Large intestine (tissue), 12 donors: ENCODE results near the gene GOLGA8N. TPM values are rescaled to one million over a fixed set of nuclear protein-coding genes. Genes with fewer than 3 reads are reported as not detected.
"Not testable (repeated sequence)": the region's sequence is repeated elsewhere in the genome, so short reads cannot be mapped to it uniquely, and the experiment has no call there.

Experiments
- DNase-seq, 2 donors: peaks; one replicate each; pipeline versions ENCODE4 v3.0.0 to v3.0.0-alpha.2; 2013
- H3K27ac ChIP-seq: one replicate; pipeline ENCODE4 v1.5.1; 2013; ENCODE audit warnings: low read length
- H3K27me3 ChIP-seq: 2 replicates; pipeline ENCODE4 v1.6.1; 2013; ENCODE audit warnings: low read length; ENCODE audit not compliant: control insufficient read depth, insufficient read depth
- H3K36me3 ChIP-seq: 2 replicates; pipeline ENCODE4 v1.6.1; 2013; ENCODE audit warnings: low read length; ENCODE audit not compliant: control insufficient read depth, insufficient read depth
- H3K4me1 ChIP-seq: one replicate; pipeline ENCODE4 v1.6.1; 2013; ENCODE audit warnings: low read length; ENCODE audit not compliant: control insufficient read depth, insufficient read depth
- H3K4me3 ChIP-seq: one replicate; pipeline ENCODE4 v1.5.1; 2013; ENCODE audit warnings: low read length
- H3K9me3 ChIP-seq: one replicate; pipeline ENCODE4 v1.6.1; 2013; ENCODE audit warnings: mild to moderate bottlenecking, low read depth, low read length, moderate library complexity; ENCODE audit not compliant: control insufficient read depth
- WGBS: methylation state at CpG from one replicate; pipeline ENCODE4 v1.1.5; 2013; ENCODE audit warnings: low lambda C conversion rate; ENCODE audit not compliant: insufficient coverage; 5-methylcytosine and 5-hydroxymethylcytosine counted together
- long read RNA-seq, 11 donors: transcript quantifications; one replicate each; lab custom pipeline, GENCODE V29; 2026
- polyA plus RNA-seq: library from polyadenylated mRNA; unstranded; fragments of 120-200 nt; gene quantifications from one replicate; pipeline ENCODE4 v1.2.1, GENCODE V29; 2013

GOLGA8N gene
- 20.7 TPM for polyA plus RNA-seq
- long read RNA-seq, donor 1: 0 reads
- long read RNA-seq, donor 2: 0 reads
- long read RNA-seq, donor 3: 0 reads
- long read RNA-seq, donor 4: 0 reads
- long read RNA-seq, donor 5: 0 reads
- long read RNA-seq, donor 6: 0 reads
- long read RNA-seq, donor 7: 0 reads
- long read RNA-seq, donor 8, partial matches to known transcripts: 0 of 7 reads
- long read RNA-seq, donor 8, other reads (novel, unspliced or antisense): 7 of 7 reads
- long read RNA-seq, donor 9: 0 reads
- long read RNA-seq, donor 10: 0 reads
- long read RNA-seq, donor 11: 0 reads

GRCh38 chr15:32593151-32593550 is at the start of gene GOLGA8N:
GOLGA8N (plus strand) TSS chr15:32593456.
- DNase-seq, H3K9me3 ChIP-seq, H3K27me3 ChIP-seq, H3K4me1 ChIP-seq, H3K36me3 ChIP-seq, H3K4me3 ChIP-seq, H3K27ac ChIP-seq: not testable (repeated sequence)
- WGBS: no CpG with 5 or more reads among the region's 8 CpGs

DNA sequence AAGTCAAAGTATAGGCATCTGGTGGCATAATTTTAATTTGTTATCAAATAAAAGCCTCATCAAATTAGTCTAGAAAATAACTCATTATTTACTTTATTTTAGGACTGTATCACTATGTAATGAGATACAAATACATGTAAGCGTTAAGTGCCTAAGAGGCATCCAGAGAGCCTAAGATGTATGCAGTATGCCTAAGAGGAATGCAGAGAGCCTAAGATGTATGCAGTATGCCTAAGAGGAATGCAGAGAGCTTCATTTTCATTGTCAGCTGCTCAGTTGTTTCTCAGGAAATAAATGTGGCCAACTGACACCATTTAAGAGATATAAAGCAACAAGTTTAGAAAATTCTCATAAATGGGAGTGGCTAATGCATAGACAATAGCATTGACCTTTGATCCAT is 49.8 kb upstream of the GOLGA8N start:
- not testable (repeated sequence) for H3K27ac ChIP-seq, H3K27me3 ChIP-seq, DNase-seq, H3K4me1 ChIP-seq, H3K9me3 ChIP-seq, H3K36me3 ChIP-seq, H3K4me3 ChIP-seq
- no CpG with 5 or more reads among the region's 1 CpG for WGBS

DNA sequence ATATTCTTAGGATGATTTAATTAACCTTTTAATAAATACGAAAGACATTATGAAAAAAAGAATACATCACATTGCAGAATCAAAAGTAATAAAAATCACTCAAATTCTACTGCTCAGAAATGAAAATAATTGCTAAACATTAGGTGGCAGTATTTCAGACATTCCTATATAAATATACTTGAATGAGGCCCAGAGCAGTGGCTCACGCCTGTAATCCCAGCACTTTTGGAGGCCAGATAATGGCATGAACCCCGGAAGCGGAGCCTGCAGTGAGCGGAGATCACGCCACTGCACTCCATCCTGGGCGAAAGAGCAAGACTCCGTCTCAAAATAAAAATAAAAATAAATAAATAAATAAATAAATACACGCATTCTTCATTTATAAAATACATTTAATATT is 48.1 kb upstream of the GOLGA8N start:
- H3K4me3 ChIP-seq, DNase-seq: not testable (repeated sequence)
- WGBS: no CpG with 5 or more reads among the region's 9 CpGs

GRCh38 chr15:32554587-32554986 is 38.7 kb upstream of the GOLGA8N start:
- DNase-seq, H3K27me3 ChIP-seq, H3K4me3 ChIP-seq, H3K9me3 ChIP-seq, H3K4me1 ChIP-seq, H3K36me3 ChIP-seq, H3K27ac ChIP-seq: not testable (repeated sequence)

More for the DNA sequence above, 48.1 kb upstream of the GOLGA8N start:
- not testable (repeated sequence) for H3K4me1 ChIP-seq, H3K27me3 ChIP-seq, H3K27ac ChIP-seq, H3K9me3 ChIP-seq, H3K36me3 ChIP-seq

DNA sequence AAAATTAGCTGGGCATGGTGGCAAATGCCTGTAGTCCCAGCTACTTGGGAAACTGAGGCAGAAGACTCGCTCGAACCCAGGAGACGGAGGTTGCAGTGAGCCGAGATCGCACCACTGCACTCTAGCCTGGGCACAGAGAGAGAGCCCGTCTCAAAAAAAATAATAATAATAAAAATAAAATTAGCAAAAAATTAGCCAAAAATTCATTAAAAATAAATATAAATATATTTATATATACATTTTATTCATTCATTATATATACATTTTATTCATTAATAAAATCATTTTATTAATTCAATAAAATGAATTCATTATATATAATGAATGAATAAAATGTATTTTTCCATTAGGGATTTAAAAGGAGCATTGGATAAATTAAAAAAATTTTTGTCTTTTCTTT is 31.1 kb upstream of the GOLGA8N start:
- DNase-seq, H3K9me3 ChIP-seq, H3K27ac ChIP-seq, H3K27me3 ChIP-seq, H3K4me3 ChIP-seq, H3K4me1 ChIP-seq, H3K36me3 ChIP-seq: not testable (repeated sequence)
- 100% methylated on average over 1 of the region's 6 CpGs for WGBS

DNA sequence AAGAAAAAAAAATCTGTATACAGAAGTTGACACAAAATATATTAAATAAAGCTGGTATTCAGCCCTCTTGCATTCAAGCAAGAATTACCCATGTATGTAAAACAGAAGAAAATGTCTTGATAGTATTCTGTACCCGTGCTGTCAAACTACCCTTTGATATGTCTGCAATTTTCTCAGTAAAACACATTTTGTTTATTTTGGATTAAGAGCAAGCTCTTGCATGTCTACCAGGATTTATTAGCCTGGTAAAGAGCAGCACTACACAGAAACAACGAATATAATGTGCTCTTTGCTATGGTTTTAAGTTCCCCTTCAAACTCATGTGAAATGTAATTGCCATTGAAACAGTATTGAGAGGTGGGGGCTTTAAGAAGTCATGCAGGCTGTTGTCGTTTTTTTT is 24.3 kb upstream of the GOLGA8N start:
- not testable (repeated sequence) for H3K4me1 ChIP-seq, H3K27ac ChIP-seq, H3K9me3 ChIP-seq, DNase-seq, H3K27me3 ChIP-seq, H3K36me3 ChIP-seq, H3K4me3 ChIP-seq
- no CpG with 5 or more reads among the region's 3 CpGs for WGBS

- not testable (repeated sequence) for H3K9me3 ChIP-seq, H3K4me3 ChIP-seq, H3K27ac ChIP-seq, H3K27me3 ChIP-seq, H3K36me3 ChIP-seq, DNase-seq, H3K4me1 ChIP-seq
- WGBS: no CpG with 5 or more reads among the region's 4 CpGs
These were observed 14.8 kb upstream of the GOLGA8N start for GRCh38 chr15:32578482-32578881.

DNA sequence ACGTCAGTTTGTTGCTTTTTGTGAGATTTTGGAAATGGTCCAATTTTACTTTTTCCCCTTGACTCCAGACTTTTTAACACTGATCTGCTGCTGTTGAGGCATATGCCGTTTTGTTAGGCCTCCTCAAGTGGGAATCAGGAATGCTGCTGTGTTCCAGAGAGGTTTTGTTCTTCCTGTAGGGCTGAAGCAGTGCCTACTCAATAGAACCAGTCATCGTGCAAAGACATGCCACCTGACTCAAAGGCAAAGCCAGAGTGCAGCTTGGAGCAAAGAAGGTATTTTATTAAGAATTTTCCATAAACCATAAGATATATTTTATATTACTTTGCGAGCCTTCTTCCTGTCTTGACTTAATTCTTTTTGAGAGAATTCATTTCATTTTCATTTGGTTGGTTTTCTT is 7.4 kb upstream of the GOLGA8N start:
- not testable (repeated sequence) for DNase-seq, H3K27ac ChIP-seq, H3K27me3 ChIP-seq, H3K4me1 ChIP-seq, H3K4me3 ChIP-seq, H3K36me3 ChIP-seq, H3K9me3 ChIP-seq
- no CpG with 5 or more reads among the region's 4 CpGs for WGBS

DNA sequence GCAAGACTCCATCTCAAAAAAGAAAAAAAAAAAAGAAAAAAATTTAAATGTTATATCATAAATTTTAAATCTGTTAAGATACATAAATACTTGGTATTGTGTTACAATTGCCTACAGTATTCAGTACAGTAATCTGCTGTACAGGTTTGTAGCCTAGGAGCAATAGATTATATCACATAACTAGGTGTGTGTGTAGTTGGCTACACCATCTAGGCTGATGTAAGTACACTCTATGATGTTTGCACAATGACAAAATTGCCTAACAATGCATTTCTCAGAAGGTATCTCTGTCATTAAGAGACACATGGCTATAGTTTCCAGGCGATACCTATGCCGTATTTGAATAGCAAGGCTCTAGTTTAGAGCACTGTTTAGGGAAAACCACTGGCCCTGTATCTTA is 16.3 kb downstream of the GOLGA8N start:
- not testable (repeated sequence) for H3K9me3 ChIP-seq, DNase-seq, H3K36me3 ChIP-seq, H3K4me1 ChIP-seq, H3K4me3 ChIP-seq, H3K27me3 ChIP-seq, H3K27ac ChIP-seq
- no CpG with 5 or more reads among the region's 2 CpGs for WGBS

DNA sequence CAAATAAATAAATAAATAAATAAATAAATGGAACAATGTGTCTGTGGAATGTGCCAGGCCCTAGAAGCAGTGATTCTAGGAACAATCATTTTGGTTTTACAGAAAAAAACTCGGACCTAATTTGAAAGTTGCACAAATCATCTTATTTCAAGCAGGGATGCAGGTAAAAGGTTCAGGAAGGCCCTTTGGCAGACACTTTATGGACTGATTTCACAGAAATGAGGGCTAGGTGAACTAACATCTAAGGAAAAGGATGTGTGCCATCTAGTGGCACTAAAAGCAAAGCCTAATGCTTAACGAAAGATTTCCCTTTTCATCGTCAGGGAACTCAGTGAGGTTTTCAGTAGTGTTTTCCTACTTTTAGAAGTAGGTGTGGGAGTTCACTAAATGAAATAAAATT is 17.5 kb downstream of the GOLGA8N start:
- no CpG with 5 or more reads among the region's 3 CpGs for WGBS
- H3K4me1 ChIP-seq: not testable (repeated sequence)
- peak in 1 of 2 donors; percentile 20 for DNase-seq

GRCh38 chr15:32614712-32615050 is 21.4 kb downstream of the GOLGA8N start:
- no CpG with 5 or more reads among the region's 16 CpGs for WGBS
- H3K4me1 ChIP-seq, H3K27me3 ChIP-seq, DNase-seq, H3K9me3 ChIP-seq, H3K36me3 ChIP-seq: not testable (repeated sequence)
- Histone ChIP-seq H3K27ac (peak overlapping the region; percentile 81), H3K4me3 (peak overlapping the region; percentile 51)

More for the DNA sequence above, 17.5 kb downstream of the GOLGA8N start:
- not testable (repeated sequence) for H3K9me3 ChIP-seq, H3K27me3 ChIP-seq, H3K27ac ChIP-seq, H3K4me3 ChIP-seq, H3K36me3 ChIP-seq
